Stimulated activated CD8-positive, alpha-beta memory T cell treated with anti-CD3 and anti-CD28 coated beads, Interleukin-7, amount 100 ng/mL, for 4 hours (primary cell): ENCODE measurements around the gene ERC2.

Experiments used
- DNase-seq, 2 donors: peaks; one replicate each; pipeline ENCODE4 v3.0.0-alpha.2; 2020; ENCODE audit warnings: low read depth in 2 of 2

Gene ERC2

GRCh38 chr3:55498520-55498919 lies 969.7 kb downstream of the ERC2 start:
- DNase-seq: no peak

- no peak for DNase-seq
These were observed 971.0 kb downstream of the ERC2 start for GRCh38 chr3:55497250-55497649.

DNA sequence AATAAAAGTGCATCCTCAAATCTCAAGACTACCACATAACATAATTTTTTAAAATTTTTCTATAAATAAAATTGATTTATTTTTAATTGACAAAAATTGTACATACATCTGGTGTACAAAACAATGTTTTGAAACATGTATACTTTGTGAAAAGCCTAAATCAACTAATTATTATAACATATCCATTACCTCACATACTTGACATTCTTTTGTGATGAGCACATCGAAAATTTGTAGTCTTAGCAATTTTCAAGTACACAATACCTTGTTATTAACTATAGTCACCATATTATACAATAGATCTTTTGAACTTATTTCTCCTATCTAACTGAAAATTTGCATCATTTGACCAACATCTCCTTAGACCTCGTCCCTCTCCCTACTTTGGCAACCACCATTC lies 973.3 kb downstream of the ERC2 start:
- no peak for DNase-seq

DNA sequence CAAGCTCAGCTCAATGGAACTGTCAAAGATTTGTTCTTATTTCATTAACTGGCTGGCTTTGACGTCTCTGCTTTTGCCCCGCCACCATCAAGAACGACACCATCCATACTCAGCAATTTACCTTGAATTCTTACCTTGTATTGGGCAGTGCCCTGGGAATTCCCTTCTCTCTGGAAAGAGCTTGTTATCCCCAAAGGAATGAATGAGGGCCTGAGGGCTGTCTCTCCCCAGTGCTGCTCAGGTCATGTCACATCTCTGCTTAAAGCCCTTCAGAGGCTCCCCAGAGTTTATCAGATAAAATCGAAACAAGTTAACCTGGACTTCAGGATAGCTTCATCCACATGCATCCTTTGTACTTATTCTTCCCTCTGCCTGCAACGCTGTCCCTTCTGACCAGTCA lies 975.3 kb downstream of the ERC2 start:
- DNase-seq: no peak

DNA sequence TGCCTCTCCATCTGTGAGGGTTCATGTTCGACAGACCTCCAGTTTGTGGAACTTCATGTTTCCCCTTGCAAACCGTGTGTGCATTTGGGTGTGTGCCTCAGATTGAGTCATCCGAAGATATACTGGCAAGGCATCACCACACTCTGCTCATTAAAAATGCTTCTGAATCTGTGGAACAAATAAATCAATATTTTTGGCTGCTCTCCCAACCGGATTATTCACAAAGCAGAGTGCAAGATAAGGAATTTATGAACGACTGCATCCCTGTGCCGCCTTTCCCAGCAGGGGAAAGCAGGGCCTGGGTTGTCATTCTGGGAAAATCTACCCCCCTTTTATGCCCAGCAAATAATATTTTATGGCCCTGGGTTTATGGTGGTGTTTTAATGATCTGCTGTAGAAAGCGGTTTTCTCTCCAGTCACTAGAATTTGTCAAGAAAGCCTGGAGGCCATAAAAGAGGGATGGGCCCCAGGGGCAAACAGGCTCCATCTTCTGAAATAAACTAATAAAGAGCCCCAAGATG lies 976.9 kb downstream of the ERC2 start:
- DNase-seq: no peak

DNA sequence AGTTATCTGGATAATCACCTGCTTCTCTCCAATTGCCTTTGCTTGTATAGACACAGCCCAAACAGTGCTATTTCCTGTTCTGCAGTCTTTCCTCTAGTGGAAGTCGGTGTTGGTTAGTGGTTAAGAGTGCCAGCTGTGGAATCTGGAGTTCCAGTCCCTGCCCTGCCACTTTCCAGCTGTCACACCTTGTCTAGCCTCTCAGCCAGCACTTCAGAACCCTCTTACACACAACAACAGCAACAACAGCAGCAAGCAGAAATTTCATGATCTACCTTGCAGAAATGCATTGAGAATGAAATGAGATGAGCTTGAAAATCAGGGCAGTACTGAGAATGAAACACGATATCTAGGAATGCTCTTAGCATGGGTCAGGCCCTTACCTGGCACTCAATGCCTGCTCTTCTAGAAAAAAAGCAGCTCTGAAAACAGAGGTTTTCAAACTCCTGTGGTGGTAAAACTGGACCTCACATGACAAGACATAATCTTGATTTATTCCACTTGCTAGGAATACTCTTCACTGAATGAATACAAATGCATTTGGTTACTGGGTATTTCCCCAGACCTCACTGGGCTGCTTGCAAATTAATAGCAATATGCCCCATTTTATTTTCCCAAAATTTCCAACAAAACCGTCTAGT lies 977.9 kb downstream of the ERC2 start:
- DNase-seq: no peak

- no peak for DNase-seq
These were observed 978.5 kb downstream of the ERC2 start for GRCh38 chr3:55489798-55490132.

DNA sequence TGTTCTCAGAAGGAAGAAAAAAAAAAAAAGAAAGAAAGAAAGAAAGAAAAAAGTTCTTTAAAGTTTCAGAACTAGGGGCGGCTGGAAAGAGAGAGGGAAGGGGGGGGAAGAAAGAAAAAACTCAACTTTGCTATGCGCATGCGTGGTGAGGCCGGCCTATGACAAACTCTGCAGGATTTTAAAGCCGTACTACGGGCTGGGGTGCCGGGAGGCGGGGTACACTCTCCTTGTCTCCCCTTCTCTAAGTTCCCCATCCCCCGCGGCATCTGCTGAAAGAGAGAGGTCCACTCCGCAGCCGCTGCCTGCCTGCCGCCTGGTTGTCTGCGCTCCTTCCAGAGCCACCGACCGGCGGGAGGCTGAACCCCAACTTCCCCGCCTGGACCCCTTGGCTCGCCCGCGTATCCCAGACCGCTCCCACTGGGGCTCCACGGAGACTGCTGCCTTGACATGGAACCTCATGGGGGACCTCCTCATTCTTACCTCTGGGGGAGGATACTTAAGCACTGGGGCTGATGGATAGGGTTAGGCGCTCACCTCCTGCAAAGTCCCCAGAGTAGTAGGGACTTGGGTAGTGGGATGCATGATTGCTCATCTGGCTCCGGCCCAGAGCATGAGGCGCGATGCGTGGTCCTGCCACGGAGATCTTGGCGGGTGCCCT lies 979.7 kb downstream of the ERC2 start:
- DNase-seq: no peak

- no peak for DNase-seq
These were observed 980.7 kb downstream of the ERC2 start for GRCh38 chr3:55487381-55488241.

- no peak for DNase-seq
These were observed 981.3 kb downstream of the ERC2 start, which contains the start of gene WNT5A for GRCh38 chr3:55486857-55487380. TSS of gene WNT5A (minus strand) at chr3:55487306. CDS start at chr3:55486985, 321 bp downstream.

DNA sequence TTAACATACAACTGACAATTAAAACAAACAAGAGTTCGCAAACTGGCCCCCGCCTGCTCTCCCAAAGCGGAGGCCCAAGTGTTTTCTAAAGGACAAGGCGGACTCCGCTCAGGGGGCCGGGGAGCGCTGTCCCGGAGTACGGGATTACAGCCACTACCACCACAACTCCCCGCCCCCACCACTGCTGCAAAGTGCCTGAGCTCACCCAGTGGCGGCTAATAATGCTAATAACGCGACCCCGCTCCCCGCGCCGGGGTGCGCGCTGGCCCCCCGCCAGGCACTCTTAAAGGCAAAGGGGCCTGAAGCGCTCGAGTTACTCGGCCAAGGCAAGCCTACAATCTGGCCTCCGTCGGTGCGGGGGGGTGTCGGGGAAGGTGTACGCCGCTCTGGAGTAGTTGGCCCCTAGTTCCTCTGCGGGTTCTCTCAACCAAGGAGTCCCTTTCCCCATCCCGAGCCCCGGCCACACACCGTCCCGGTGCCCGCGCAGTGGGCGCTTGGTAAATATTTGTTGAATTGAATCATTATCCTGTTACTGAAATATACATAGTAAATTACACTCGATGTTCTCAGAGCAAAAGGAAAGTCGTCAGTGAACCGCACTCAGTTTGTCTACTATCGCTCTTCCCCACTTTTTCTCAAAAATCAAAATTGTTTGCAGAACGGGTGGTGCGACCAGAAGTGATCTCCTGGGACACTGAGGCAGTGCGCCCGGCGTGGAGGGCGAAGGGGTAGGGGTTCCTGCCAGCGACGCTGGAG lies 982.0 kb downstream of the ERC2 start:
- DNase-seq: no peak

GRCh38 chr3:55484801-55485791 lies 983.2 kb downstream of the ERC2 start:
- DNase-seq: no peak

DNA sequence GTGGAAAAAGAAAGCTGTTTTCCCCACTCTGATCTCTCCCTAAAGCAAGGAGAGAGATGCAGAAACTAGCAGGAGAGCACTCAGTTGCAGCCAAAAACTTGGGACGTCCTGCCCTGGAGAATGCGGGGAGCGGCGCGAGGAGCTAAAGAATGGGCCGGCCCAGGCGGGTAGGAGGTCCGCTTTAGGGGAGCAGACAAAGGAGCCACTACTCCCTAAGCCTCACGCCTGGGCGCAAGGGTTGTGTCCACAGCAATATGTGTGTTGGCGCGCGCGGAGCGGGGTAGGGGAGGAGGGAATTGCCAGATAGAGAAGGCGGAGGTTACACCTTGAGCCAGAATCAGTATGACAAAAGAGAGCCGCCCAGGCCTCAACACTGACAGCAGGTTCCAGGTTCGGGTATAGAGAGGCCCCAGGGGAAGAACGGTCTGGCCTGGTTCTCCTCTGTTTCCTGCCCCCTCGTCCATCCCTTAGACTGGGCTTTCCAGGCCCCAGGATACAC lies 984.0 kb downstream of the ERC2 start:
- no peak for DNase-seq

DNA sequence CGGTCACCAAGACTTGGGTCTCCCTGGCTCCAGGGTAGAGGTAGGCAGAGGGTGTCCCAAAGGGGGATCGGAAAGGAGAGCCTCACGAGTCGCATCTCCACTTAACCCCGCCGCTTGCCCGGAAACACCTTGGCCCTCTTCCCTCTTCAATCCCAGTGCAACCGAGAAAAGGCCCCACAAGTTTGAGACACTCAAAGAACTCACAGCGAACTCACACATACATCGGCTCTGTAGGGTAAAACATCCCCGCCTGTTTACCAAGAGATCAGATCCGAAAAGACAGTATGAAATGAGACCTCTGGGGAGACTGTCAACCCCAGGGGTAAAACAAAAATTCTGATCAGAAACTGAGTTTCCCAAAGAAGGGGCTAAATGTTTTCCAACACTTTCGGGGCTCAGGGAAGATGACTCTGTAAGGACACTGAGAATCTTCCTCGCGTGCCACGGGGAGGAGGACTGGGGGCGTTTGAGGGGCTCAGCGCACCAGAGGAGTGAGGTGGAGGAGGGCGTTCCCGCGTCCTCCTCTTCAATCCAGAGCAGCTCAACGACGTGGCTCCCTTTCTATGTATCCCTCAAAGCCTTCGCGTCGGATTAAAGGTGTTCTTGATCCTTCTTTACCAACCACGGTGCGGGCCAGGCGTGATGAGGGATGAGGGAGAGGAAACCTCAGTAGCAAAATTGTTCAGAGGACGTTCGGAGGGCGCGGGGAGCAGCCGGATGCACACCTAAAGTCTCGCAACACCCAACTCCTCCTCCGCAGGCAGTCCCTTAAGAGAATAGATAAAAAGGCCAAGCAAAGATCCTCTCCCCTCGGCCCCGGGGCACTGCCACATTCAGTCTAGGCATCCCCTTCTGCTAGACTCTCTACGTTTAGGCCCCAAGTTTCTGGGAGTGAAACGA lies 984.8 kb downstream of the ERC2 start:
- DNase-seq: no peak

DNA sequence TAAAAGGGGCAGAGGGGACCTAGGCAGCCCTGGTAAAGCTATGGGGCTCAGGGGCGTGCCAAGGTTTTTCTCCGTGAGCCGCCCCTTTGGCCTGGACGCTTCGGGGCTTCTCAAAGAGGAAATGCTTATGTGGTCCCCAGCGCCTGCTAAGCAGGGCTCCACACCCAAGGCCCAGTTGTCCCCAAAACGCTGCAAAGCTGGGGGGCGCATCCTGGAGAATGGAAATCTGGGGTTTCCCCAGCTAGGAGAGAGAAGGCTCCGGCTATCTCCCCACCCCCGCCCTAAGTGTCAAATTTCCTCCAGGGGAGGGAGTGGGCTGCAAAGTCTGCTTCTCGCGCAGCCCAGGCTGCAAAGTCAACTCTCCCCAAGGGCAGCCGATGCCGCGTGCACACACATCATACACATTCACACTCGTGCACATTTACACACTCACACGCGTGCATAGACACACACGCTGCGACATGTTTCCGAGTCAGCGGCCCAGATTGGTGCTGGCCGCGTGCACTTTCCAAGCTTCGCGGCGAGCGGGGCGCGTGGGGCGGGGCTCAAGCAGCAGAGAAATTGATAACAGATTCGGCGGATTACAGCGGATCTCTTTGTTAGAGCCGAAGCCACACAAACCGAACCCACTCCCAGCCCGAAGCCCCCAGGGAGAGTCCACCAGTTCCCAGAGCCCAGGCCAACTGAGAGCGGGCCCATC lies 985.6 kb downstream of the ERC2 start:
- no peak for DNase-seq

GRCh38 chr3:55481744-55482495 lies 986.3 kb downstream of the ERC2 start:
- no peak for DNase-seq

- DNase-seq: no peak
These were observed 987.1 kb downstream of the ERC2 start for GRCh38 chr3:55480911-55481743.
